Esophagus muscularis mucosa (tissue), 4 donors: Measurements from ENCODE around the gene EEF2K.

ENCODE experiments used
- CTCF ChIP-seq, 3 experiments: fragments of 200-600 bp in 2 of 3; fragments of 450-650 bp in 1 of 3; sonication (generic) in 2 of 3; IDR thresholded peaks; one replicate each; pipeline ENCODE4 v1.5.1; 2017 to 2019; ENCODE audit warnings: antibody characterized with exemption in 3 of 3, mild to moderate bottlenecking in 2 of 3, moderate library complexity in 1 of 3
- EP300 ChIP-seq: sonication (generic); formaldehyde crosslinking; IDR thresholded peaks from one replicate; pipeline ENCODE4 v1.6.1; 2017; ENCODE audit warnings: antibody characterized with exemption
- POLR2A ChIP-seq: fragments of 450-650 bp; IDR thresholded peaks from one replicate; pipeline ENCODE4 v1.6.1; 2017; ENCODE audit warnings: antibody characterized with exemption, moderate library complexity, mild to moderate bottlenecking, low read depth

- no peak for TF ChIP-seq CTCF (IDR thresholded peaks at IDR 0.05)
- TF ChIP-seq EP300: no peak
- TF ChIP-seq POLR2A: no peak
Measured at GRCh38 chr16:22322021-22322471, 116.0 kb downstream of the EEF2K start.
